ENCODE results near the gene TSHZ1. TPM values are rescaled to one million over a fixed set of nuclear protein-coding genes. Genes with fewer than 3 reads are reported as not detected.

Gene TSHZ1
- total RNA-seq, 4 donors from 2014 or later: 14.1 to 23.3 (median 17.6) TPM

DNA sequence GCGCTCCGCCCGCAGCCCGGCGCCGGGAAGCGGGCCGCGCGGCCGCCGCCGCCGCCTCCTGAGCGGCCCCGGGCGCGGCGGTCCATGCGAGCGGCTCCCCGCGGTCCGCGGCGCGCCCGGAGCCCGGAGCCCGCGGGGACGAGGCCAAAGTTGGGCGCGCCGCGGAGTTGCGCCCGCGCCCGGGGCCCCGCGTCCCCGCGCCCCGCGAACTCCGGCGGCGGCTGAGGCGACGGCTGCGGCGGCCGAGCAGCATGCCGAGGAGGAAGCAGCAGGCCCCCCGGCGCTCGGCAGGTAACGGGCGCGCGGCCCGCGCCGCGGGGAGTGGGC, 992 bp downstream of the TSHZ1 start:
- TF ChIP-seq POLR2A (IDR thresholded peaks at IDR 0.05): no peak
- TF ChIP-seq, protein P1, sequence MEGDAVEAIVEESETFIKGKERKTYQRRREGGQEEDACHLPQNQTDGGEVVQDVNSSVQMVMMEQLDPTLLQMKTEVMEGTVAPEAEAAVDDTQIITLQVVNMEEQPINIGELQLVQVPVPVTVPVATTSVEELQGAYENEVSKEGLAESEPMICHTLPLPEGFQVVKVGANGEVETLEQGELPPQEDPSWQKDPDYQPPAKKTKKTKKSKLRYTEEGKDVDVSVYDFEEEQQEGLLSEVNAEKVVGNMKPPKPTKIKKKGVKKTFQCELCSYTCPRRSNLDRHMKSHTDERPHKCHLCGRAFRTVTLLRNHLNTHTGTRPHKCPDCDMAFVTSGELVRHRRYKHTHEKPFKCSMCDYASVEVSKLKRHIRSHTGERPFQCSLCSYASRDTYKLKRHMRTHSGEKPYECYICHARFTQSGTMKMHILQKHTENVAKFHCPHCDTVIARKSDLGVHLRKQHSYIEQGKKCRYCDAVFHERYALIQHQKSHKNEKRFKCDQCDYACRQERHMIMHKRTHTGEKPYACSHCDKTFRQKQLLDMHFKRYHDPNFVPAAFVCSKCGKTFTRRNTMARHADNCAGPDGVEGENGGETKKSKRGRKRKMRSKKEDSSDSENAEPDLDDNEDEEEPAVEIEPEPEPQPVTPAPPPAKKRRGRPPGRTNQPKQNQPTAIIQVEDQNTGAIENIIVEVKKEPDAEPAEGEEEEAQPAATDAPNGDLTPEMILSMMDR (IDR thresholded peaks at IDR 0.05): no peak
- no peak for DNase-seq (ENCODE audit: low spot score in 2 of 2)
- intact Hi-C loops (cut with DNase I; ENCODE audit: low total_unique reads): no loop called here
- peak overlapping the region; percentile 66 for H3K4me3 ChIP-seq (ENCODE audit: low read depth, poor library complexity, severe bottlenecking)
- whole genome bisulfite sequencing, 2 donors: 1% methylated on average over 44 of the region's 66 CpGs; no CpG with 5 or more reads in 1 of the 2 donors

DNA sequence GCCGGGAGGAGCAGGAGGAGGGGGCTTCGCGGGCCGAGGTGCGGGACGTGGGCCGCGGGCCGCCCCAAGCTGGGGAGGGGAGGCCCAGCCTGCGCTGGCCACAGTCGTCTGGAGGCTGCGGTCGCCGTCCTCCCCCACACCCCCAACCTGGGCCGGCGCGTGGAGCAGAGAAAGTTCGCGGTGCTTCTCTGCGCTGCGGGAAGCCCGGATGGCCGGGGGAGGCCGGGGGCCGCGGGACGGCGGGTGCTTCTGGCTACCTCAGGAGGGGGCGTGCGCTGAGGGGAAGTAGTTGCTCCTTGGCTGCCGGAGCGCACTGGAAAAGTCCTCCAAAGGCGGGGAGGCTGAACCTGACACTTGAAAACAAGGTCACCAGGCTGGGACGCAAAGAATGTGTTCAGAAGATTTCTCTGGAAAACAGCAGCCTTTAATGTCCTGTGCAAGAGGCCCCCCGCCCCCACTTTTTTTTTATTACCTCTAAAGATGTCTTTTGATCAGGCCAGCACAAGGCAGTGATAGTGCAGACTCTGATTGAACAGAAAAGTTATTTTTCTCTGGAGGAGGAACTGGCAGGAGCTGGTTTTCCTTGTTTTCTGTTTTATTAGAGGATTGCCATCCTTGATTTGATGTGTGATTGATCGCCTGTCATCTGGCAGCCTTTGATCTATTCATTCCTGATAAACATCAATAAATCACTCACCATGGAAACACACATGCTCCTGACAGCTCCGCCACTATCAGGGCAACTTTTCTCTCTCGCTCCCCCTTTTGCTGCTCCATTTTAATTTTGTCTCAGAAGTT, 1.6 kb downstream of the TSHZ1 start:
- TF ChIP-seq, protein P1 (IDR thresholded peaks at IDR 0.05): no peak
- no peak for TF ChIP-seq POLR2A (IDR thresholded peaks at IDR 0.05)
- intact Hi-C loops (cut with DNase I; ENCODE audit: low total_unique reads): no loop called here
- peak in 1 of 2 donors; percentile 89 for DNase-seq (ENCODE audit: low spot score in 2 of 2)
- WGBS, 2 donors: 2 to 4% methylated on average over 21 to 38 of the region's 38 CpGs
- peak overlapping the region; percentile 66 for H3K4me3 ChIP-seq (ENCODE audit: low read depth, poor library complexity, severe bottlenecking)

DNA sequence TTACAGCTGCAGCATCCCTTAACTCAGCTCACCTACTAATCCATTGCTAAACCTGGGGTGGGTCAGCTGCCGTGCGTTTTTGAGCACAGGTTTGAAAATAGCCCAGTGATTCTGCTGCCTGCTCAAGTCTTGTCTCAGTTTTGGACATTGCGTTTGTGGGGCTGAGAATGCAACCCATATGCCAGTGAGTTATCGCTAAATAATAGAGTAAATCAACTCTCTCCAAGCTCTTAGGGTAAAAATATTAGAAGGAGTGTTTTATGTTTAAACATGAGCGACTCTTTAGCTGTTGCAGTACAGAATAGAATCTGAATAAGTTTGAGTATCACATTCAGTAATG, 2.1 kb downstream of the TSHZ1 start:
- intact Hi-C loops (cut with DNase I; ENCODE audit: low total_unique reads): no loop called here
- WGBS, 2 donors: 22 to 36% methylated on average over 5 of the region's 5 CpGs
- no peak overlapping the region for H3K4me3 ChIP-seq (ENCODE audit: low read depth, poor library complexity, severe bottlenecking)

DNA sequence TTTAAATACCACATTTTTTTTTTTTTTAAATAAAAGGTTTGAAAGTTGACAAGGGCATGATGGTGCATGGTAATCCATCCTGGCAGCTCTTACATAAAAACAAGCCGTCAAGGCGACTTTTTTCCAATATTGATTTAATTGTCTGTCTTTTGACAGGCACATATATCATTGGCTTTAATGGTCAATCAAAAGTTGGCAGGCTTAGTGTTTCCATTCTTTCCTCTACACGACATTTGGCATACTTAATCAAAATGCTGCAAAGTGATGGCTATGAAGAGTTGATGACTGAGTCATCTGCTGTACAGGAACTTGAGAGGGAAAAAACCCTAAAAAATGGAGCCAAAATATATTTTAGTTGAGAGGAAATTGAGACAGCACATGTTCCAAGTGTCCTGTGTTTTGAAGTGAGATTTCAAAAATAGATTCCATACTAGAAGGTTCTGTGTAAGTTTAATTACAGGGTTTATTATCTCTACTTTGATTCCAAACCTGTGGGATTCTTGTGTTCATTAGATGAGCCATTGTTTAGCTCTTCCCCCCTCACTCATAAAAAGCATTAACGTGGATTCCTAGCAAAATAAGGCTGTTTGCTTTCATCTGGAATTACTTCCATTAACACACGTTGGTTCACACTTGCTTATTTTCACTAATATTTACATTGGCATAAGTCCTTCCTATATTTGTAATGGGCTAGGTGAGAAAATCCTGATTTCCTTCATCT, 3.2 kb downstream of the TSHZ1 start:
- WGBS, 2 donors: 13 to 17% methylated on average over 5 of the region's 5 CpGs
- DNase-seq (ENCODE audit: low spot score in 2 of 2): no peak
- intact Hi-C loops (cut with DNase I; ENCODE audit: low total_unique reads): no loop called here
- no peak overlapping the region for H3K4me3 ChIP-seq (ENCODE audit: low read depth, poor library complexity, severe bottlenecking)
- TF ChIP-seq POLR2A (IDR thresholded peaks at IDR 0.05): no peak
- TF ChIP-seq, protein P1 (IDR thresholded peaks at IDR 0.05): no peak

More for the DNA sequence above, 2.1 kb downstream of the TSHZ1 start:
- TF ChIP-seq, protein P1 (IDR thresholded peaks at IDR 0.05): no peak
- TF ChIP-seq POLR2A (IDR thresholded peaks at IDR 0.05): no peak
- DNase-seq (ENCODE audit: low spot score in 2 of 2): no peak

DNA sequence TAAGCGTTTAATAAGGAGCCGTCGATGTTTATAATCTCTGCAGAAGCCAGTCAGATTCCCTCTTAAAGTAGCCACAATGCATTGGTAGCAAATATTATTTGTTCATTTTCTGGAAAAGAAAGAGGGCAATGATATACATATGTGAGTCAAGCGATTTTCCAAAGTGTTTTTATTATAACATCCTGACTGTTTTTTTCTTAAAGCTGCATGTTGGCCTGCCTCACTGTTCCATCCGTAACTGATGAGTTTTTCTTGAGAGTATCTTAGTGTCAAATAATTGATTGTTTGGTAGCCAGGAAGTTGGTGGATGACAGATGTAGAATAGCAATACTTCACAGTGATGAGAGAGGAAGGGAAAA, 3.7 kb downstream of the TSHZ1 start:
- DNase-seq (ENCODE audit: low spot score in 2 of 2): no peak
- intact Hi-C loops (cut with DNase I; ENCODE audit: low total_unique reads): no loop called here
- no peak overlapping the region for H3K4me3 ChIP-seq (ENCODE audit: low read depth, poor library complexity, severe bottlenecking)
- 51 to 57% methylated on average over 5 of the region's 5 CpGs for WGBS, 2 donors
- TF ChIP-seq, protein P1 (IDR thresholded peaks at IDR 0.05): no peak
- TF ChIP-seq POLR2A (IDR thresholded peaks at IDR 0.05): no peak
